Measurements from ENCODE around the gene THSD4. TPM values are rescaled to one million over a fixed set of nuclear protein-coding genes. Genes with fewer than 3 reads are reported as not detected.

THSD4 gene
- total and polyA plus RNA-seq, 9 of the 15 experiments (the other 6 are each of a cell fraction or from before 2014, with no cell fraction given) = 0.04 TPM; not detected in 5

- DNase-seq (ENCODE audit: extremely low read depth in 1 of 4, low spot score in 3 of 4) (no peak), ATAC-seq (0 out of 3 replicates have a peak, but pooled peaks have one; percentile 50), FAIRE-seq (peak; percentile 26)
- Histone ChIP-seq H3K79me2 (ENCODE audit: control insufficient read depth, insufficient read depth, low read length) (no peaks in the 10 kb centered on the region), H3K27me3 (ENCODE audit: control insufficient read depth in 2 of 2, insufficient read depth in 2 of 2, low read length in 2 of 2) (no peaks in the 10 kb centered on the region; a peak in 1 of 5 replicates), H3K4me3 (no peak overlapping the region), H3K9me3 (replicated peaks; ENCODE audit: control insufficient read depth, insufficient read depth, low read depth, low read length) (no peaks in the 10 kb centered on the region), H2AFZ (ENCODE audit: low read depth, low read length) (no peak overlapping the region), H3K9me1 (ENCODE audit: control insufficient read depth, insufficient read depth, low read length) (no peaks in the 10 kb centered on the region), H3K4me1 (replicated peaks in 1 of 2; ENCODE audit: control insufficient read depth in 2 of 2, insufficient read depth in 2 of 2, low read length in 2 of 2) (no peaks in the 10 kb centered on the region), H4K20me1 (replicated peaks; ENCODE audit: control insufficient read depth, insufficient read depth, low read length) (no peaks in the 10 kb centered on the region), H3K4me2 (ENCODE audit: insufficient read depth, low read length) (no peak overlapping the region), H3K27ac (ENCODE audit: extremely low read depth, low read depth, low read length) (no peak overlapping the region), H3K9ac (ENCODE audit: insufficient read depth in 1 of 2, low read depth in 2 of 2, low read length in 2 of 2) (no peak overlapping the region), H3K36me3 (ENCODE audit: control insufficient read depth, insufficient read depth, low read length) (no peaks in the 10 kb centered on the region)
- intact Hi-C loops (cut with micrococcal nuclease) = loop anchor here (1.0 kb wide), 1 partner anchor 76 kb away; no protein-coding TSS in a partner anchor
- in situ Hi-C loops (cut with MboI) = no loop called here
- ChIA-PET POLR2A (interaction anchor here (1.7 kb wide), 1 partner anchor 16 kb away, joined by 4 read pairs; no protein-coding TSS in a partner anchor), CTCF (ENCODE audit: low intra/inter-chr PET ratio) (no interaction called here)
- no TSS peak for BruUV-seq (replicated peaks)
- TF ChIP-seq ESRRA (IDR thresholded peaks at IDR 0.05; ENCODE audit: borderline replicate concordance, low read depth) (no peak), RAD21 (CRISPR knock-in tag; conservative IDR thresholded peaks at IDR 0.05 in 1 of 2, IDR thresholded peaks at IDR 0.05 in 1 of 2) (peak in 1 of 2 experiments; percentile 46; a peak in 3 of 4 replicates), ZNF165 (CRISPR knock-in tag; IDR thresholded peaks at IDR 0.05; ENCODE audit: borderline replicate concordance) (no peak), ZNF511 (CRISPR knock-in tag; IDR thresholded peaks at IDR 0.05) (no peak), CTCF (IDR thresholded peaks at IDR 0.05 in 2 of 3, conservative IDR thresholded peaks at IDR 0.05 in 1 of 3; ENCODE audit: insufficient read depth in 2 of 3, low read depth in 1 of 3, low read length in 3 of 3) (peak; percentile 14 to 53 (median 28); a peak in 4 of 6 replicates)
- 1% methylated on average over 5 of the region's 5 CpGs for WGBS (ENCODE audit: insufficient coverage, low coverage, missing lambda C conversion rate)
Measured at GRCh38 chr15:71575474-71576045, 460.3 kb downstream of the THSD4 start.
